Measurements from ENCODE around the gene ALAD.
A peak's percentile ranks its signal among the peaks of the same experiment; 100 is the strongest.

ALAD gene

DNA sequence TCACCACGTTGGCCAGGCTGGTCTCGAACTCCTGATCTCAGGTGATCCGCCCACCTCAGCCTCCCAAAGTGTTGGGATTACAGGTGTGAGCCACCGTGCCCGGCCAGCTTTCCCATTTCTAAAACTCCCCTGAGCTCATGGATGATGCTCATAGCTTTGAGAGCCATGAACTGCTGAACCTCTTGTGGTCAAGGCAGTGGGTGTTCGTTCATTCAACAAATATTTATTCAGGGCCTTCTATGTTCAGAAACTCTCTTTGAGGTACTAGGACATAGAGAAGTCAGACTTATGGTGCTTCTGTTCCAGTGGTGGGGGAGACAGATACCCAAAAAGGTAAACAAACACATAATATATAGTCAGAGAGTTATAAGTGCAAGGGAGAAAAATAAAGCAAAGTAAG lies 49.1 kb downstream of the ALAD start:
- Histone ChIP-seq H3K4me3 (ENCODE audit: low read length) (no peak overlapping the region), H3K4me1 (ENCODE audit: control insufficient read depth, low read length) (peaks cover 20% of the 10 kb centered on the region), H3K79me2 (ENCODE audit: control insufficient read depth, low read length) (no peaks in the 10 kb centered on the region), H3F3A (ENCODE audit: control insufficient read depth, insufficient read depth) (peaks cover 2% of the 10 kb centered on the region; the same call in 1 of the 2 replicates), H3K4me2 (ENCODE audit: low read length) (no peak overlapping the region), H4K20me1 (ENCODE audit: control insufficient read depth, insufficient read depth, low read depth, low read length) (no peaks in the 10 kb centered on the region), H3K27ac (ENCODE audit: low read depth, low read length) (no peak overlapping the region), H3K9me2 (replicated peaks; ENCODE audit: control insufficient read depth, low read length) (no peaks in the 10 kb centered on the region), H3K27me3 (ENCODE audit: control insufficient read depth, low read length) (peaks cover 52% of the 10 kb centered on the region), H3K9me3 (ENCODE audit: control insufficient read depth, insufficient read depth, low read length) (no peaks in the 10 kb centered on the region), H3K36me3 (ENCODE audit: control insufficient read depth, low read length) (no peaks in the 10 kb centered on the region)
- no peak for TF ChIP-seq EZH2phosphoT487 (IDR thresholded peaks at IDR 0.05; ENCODE audit: borderline replicate concordance, low read length)
- TF ChIP-seq, protein P1, sequence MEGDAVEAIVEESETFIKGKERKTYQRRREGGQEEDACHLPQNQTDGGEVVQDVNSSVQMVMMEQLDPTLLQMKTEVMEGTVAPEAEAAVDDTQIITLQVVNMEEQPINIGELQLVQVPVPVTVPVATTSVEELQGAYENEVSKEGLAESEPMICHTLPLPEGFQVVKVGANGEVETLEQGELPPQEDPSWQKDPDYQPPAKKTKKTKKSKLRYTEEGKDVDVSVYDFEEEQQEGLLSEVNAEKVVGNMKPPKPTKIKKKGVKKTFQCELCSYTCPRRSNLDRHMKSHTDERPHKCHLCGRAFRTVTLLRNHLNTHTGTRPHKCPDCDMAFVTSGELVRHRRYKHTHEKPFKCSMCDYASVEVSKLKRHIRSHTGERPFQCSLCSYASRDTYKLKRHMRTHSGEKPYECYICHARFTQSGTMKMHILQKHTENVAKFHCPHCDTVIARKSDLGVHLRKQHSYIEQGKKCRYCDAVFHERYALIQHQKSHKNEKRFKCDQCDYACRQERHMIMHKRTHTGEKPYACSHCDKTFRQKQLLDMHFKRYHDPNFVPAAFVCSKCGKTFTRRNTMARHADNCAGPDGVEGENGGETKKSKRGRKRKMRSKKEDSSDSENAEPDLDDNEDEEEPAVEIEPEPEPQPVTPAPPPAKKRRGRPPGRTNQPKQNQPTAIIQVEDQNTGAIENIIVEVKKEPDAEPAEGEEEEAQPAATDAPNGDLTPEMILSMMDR (IDR thresholded peaks at IDR 0.05; ENCODE audit: low read depth, low read length, poor library complexity, severe bottlenecking): no peak

DNA sequence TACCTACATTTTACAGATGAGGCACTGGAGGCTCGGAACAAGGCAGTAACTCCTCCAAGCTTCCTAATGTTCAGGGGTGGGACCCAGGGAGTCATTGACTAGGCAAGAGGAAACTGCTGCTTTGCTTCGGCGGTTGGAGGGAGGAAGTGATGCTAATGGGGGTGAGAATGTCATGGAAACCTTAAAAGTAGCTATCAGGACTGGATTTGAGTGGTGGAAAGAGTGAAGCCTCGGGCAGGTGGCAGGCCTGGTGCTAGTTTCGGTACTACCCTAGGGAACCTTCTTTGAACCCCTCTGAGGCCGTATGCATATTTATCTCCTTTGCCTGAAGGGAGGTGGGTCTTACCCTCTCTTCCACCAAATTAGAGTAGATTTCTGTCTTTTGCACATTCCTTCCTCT lies 50.1 kb downstream of the ALAD start:
- peaks cover 2% of the 10 kb centered on the region; the same call in 1 of the 2 replicates for H3F3A ChIP-seq (ENCODE audit: control insufficient read depth, insufficient read depth)
- TF ChIP-seq, protein P1 (IDR thresholded peaks at IDR 0.05; ENCODE audit: low read depth, low read length, poor library complexity, severe bottlenecking): no peak
- TF ChIP-seq EZH2phosphoT487 (IDR thresholded peaks at IDR 0.05; ENCODE audit: borderline replicate concordance, low read length): no peak
- no peaks in the 10 kb centered on the region for H3K36me3 ChIP-seq (ENCODE audit: control insufficient read depth, low read length)
- H3K4me3 ChIP-seq (ENCODE audit: low read length): no peak overlapping the region
- H3K27me3 ChIP-seq (ENCODE audit: control insufficient read depth, low read length): peaks cover 46% of the 10 kb centered on the region
- no peaks in the 10 kb centered on the region for H3K9me3 ChIP-seq (ENCODE audit: control insufficient read depth, insufficient read depth, low read length)
- H3K79me2 ChIP-seq (ENCODE audit: control insufficient read depth, low read length): no peaks in the 10 kb centered on the region
- peak overlapping the region; percentile 69 for H3K4me2 ChIP-seq (ENCODE audit: low read length)
- no peaks in the 10 kb centered on the region for H3K9me2 ChIP-seq (replicated peaks; ENCODE audit: control insufficient read depth, low read length)
- peaks cover 20% of the 10 kb centered on the region for H3K4me1 ChIP-seq (ENCODE audit: control insufficient read depth, low read length)
- H4K20me1 ChIP-seq (ENCODE audit: control insufficient read depth, insufficient read depth, low read depth, low read length): no peaks in the 10 kb centered on the region
- H3K27ac ChIP-seq (ENCODE audit: low read depth, low read length): no peak overlapping the region

DNA sequence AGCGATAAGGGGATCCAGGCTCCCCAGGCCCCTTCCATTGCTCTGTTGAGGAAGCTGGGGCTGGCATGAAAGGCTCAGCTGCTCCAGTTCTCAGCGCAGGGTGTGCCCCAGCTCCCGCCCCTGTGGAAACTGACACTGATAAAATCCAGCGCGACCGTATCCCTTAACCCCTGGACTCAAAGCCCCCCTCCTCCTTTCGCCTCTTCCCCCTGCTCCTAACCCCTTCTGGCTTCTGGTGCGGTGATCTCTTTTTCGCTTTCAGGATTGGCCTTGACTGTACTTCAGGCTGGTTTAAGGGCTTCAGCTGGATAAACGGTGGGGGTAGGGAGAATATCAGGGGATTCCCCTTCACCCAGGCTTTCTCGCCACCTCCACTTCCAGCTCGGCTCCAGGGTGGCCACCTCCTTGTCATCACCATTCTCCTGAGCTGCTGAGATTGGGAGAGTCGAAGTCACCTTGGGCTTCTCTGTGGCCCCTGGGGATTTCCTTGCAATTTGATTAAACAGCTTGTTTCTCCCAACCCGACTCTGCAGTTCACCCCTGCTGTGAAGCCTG lies 50.9 kb downstream of the ALAD start:
- peaks cover 46% of the 10 kb centered on the region for H3K27me3 ChIP-seq (ENCODE audit: control insufficient read depth, low read length)
- no peaks in the 10 kb centered on the region for H3K36me3 ChIP-seq (ENCODE audit: control insufficient read depth, low read length)
- H3K4me1 ChIP-seq (ENCODE audit: control insufficient read depth, low read length): peaks cover 20% of the 10 kb centered on the region
- H3K9me2 ChIP-seq (replicated peaks; ENCODE audit: control insufficient read depth, low read length): no peaks in the 10 kb centered on the region
- H3F3A ChIP-seq (ENCODE audit: control insufficient read depth, insufficient read depth): peaks cover 2% of the 10 kb centered on the region; the same call in 1 of the 2 replicates
- H3K9me3 ChIP-seq (ENCODE audit: control insufficient read depth, insufficient read depth, low read length): no peaks in the 10 kb centered on the region
- no peaks in the 10 kb centered on the region for H4K20me1 ChIP-seq (ENCODE audit: control insufficient read depth, insufficient read depth, low read depth, low read length)
- peak overlapping the region; percentile 69 for H3K4me2 ChIP-seq (ENCODE audit: low read length)
- H3K4me3 ChIP-seq (ENCODE audit: low read length): peak overlapping the region; percentile 70
- no peak overlapping the region for H3K27ac ChIP-seq (ENCODE audit: low read depth, low read length)
- H3K79me2 ChIP-seq (ENCODE audit: control insufficient read depth, low read length): no peaks in the 10 kb centered on the region
- TF ChIP-seq, protein P1 (IDR thresholded peaks at IDR 0.05; ENCODE audit: low read depth, low read length, poor library complexity, severe bottlenecking): no peak

All from DOHH2 (cell line).